NOMO-1 (cell line): ENCODE measurements around the gene WNK3.

ENCODE experiments used
- DNase-seq, 2 experiments: peaks; one replicate each; lab custom pipeline; 2025; ENCODE audit not compliant: unreplicated experiment in 2 of 2; lab: John Stamatoyannopoulos, UW

WNK3 gene

GRCh38 chrX:54246866-54247265, 111.0 kb downstream of the WNK3 start:
- DNase-seq: no peak

- DNase-seq: no peak
These were observed 119.3 kb downstream of the WNK3 start for GRCh38 chrX:54238588-54238987.

GRCh38 chrX:54237014-54237413, 120.8 kb downstream of the WNK3 start:
- DNase-seq: no peak

- no peak for DNase-seq
These were observed 127.3 kb downstream of the WNK3 start for GRCh38 chrX:54230435-54231148.

- no peak for DNase-seq
These were observed 134.3 kb downstream of the WNK3 start for GRCh38 chrX:54223581-54223980.

GRCh38 chrX:54213603-54214002, 144.2 kb downstream of the WNK3 start:
- no peak for DNase-seq

- DNase-seq: no peak
These were observed 149.3 kb downstream of the WNK3 start for GRCh38 chrX:54208531-54208930.

- DNase-seq: no peak
These were observed 159.6 kb downstream of the WNK3 start for GRCh38 chrX:54198262-54198661.

GRCh38 chrX:54194982-54195588, 162.8 kb downstream of the WNK3 start:
- DNase-seq: no peak

- DNase-seq: no peak
These were observed 164.6 kb downstream of the WNK3 start for GRCh38 chrX:54193085-54193821.

GRCh38 chrX:54184474-54184873, 173.4 kb downstream of the WNK3 start:
- no peak for DNase-seq

GRCh38 chrX:54182864-54183613, 174.8 kb downstream of the WNK3 start, which contains the start of gene FAM120C:
FAM120C (minus strand) TSS chrX:54183254; CDS start chrX:54183198, 56 bp downstream.
- peak; percentile 51 to 60 for DNase-seq

- peak; percentile 10 to 39 for DNase-seq
These were observed 175.5 kb downstream of the WNK3 start for GRCh38 chrX:54182194-54182863.

- no peak for DNase-seq
These were observed 176.5 kb downstream of the WNK3 start for GRCh38 chrX:54181202-54181953.

- DNase-seq: no peak
These were observed 177.4 kb downstream of the WNK3 start for GRCh38 chrX:54180403-54180802.

- DNase-seq: no peak
These were observed 179.5 kb downstream of the WNK3 start for GRCh38 chrX:54178100-54178940.

GRCh38 chrX:54177306-54177705, 180.5 kb downstream of the WNK3 start:
- DNase-seq: no peak

- no peak for DNase-seq
These were observed 184.1 kb downstream of the WNK3 start for GRCh38 chrX:54173791-54174190.

GRCh38 chrX:54172455-54172854, 185.4 kb downstream of the WNK3 start:
- no peak for DNase-seq
